Testis (tissue), 3 donors: ENCODE results near the gene MYOT. TPM values are rescaled to one million over a fixed set of nuclear protein-coding genes. Genes with fewer than 3 reads are reported as not detected.

Source experiments
- DNase-seq: peaks from one replicate; pipeline ENCODE4 v3.0.0-alpha.2; 2019
- H3K27ac ChIP-seq, 2 donors: fragments of 200-600 bp; sonication (generic); one replicate each; pipeline ENCODE4 v1.5.1; 2019
- H3K27me3 ChIP-seq: fragments of 200-600 bp; sonication (generic); one replicate; pipeline ENCODE4 v1.5.1; 2019
- H3K36me3 ChIP-seq: fragments of 200-600 bp; sonication (generic); one replicate; pipeline ENCODE4 v1.5.1; 2017; ENCODE audit warnings: low read depth; ENCODE audit errors: missing control alignments
- H3K4me1 ChIP-seq: fragments of 200-600 bp; sonication (generic); one replicate; pipeline ENCODE4 v1.5.1; 2019
- H3K4me3 ChIP-seq, 2 donors: fragments of 200-600 bp; sonication (generic); one replicate each; pipeline ENCODE4 v1.5.1; 2017 to 2019
- H3K9me3 ChIP-seq: fragments of 200-600 bp; sonication (generic); one replicate; pipeline ENCODE4 v1.5.1; 2017
- POLR2A ChIP-seq: fragments of 450-650 bp; IDR thresholded peaks from one replicate; pipeline ENCODE4 v1.6.1; 2017; ENCODE audit warnings: antibody characterized with exemption, mild to moderate bottlenecking, moderate library complexity
- WGBS, 2 donors: methylation state at CpG; one replicate each; pipeline ENCODE4 v1.1.5; 2018; 5-methylcytosine and 5-hydroxymethylcytosine counted together
- intact Hi-C: fragments of 100-400 bp; cut with DNase I; formaldehyde crosslinking; loops from one replicate; pipeline ENCODE4 v1.15.1; 2023; ENCODE audit warnings: low total_unique reads
- polyA plus RNA-seq: library from polyadenylated mRNA; stranded (reverse); fragments of 350-450 nt; fragmentation: Illumina TruSeq; extraction: RNeasy Lipid Tissue Mini Kit (QIAGEN cat#74804); gene quantifications from one replicate; pipeline ENCODE4 v1.2.3, GENCODE V29; 2014; ENCODE audit warnings: low read depth, low replicate concordance; ENCODE audit not compliant: insufficient read depth
- total RNA-seq, 2 donors: library from RNA; depleted of rRNA; stranded (reverse); fragments of >200 nt; gene quantifications; one replicate each; pipeline ENCODE4 v1.2.3, GENCODE V29; 2016
- TF ChIP-seq, protein P1 (sequence below), 3 experiments: fragments of 450-650 bp in 2 of 3; fragments of 200-600 bp in 1 of 3; sonication (generic) in 1 of 3; IDR thresholded peaks; one replicate each; pipeline ENCODE4 v1.5.1; 2016 to 2019; ENCODE audit warnings: antibody characterized with exemption in 3 of 3, mild to moderate bottlenecking in 2 of 3, moderate library complexity in 1 of 3

The MYOT gene
- total and polyA plus RNA-seq, 3 donors from 2014 or later: 0.43 to 7.2 (median 0.79) TPM

DNA sequence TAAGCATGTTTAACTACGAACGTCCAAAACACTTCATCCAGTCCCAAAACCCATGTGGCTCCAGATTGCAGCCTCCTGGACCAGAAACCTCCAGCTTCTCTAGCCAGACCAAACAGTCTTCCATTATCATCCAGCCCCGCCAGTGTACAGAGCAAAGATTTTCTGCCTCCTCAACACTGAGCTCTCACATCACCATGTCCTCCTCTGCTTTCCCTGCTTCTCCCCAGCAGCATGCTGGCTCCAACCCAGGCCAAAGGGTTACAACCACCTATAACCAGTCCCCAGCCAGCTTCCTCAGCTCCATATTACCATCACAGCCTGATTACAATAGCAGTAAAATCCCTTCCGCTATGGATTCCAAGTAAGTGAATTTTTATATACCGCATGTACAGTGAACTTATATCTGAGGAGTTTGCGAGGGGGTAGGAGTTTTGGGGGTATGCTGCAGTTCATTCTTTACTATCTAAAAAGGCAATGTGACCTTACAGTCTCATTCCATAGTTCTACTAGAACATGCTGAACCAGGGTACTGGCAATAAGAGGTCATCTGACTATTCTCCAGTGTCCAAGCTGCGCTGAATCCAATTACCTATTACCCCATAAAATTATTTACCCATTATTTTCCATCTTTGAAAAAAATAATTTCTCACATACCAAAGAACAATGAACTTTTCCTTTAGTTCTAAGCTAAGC lies 3.1 kb downstream of the MYOT start:
- Histone ChIP-seq H3K36me3 (no peaks in the 10 kb centered on the region), H3K27ac (no peak overlapping the region), H3K27me3 (no peaks in the 10 kb centered on the region), H3K4me1 (no peaks in the 10 kb centered on the region), H3K4me3 (no peak overlapping the region), H3K9me3 (no peaks in the 10 kb centered on the region)
- no peak for DNase-seq
- no peak for TF ChIP-seq POLR2A
- TF ChIP-seq, protein P1, sequence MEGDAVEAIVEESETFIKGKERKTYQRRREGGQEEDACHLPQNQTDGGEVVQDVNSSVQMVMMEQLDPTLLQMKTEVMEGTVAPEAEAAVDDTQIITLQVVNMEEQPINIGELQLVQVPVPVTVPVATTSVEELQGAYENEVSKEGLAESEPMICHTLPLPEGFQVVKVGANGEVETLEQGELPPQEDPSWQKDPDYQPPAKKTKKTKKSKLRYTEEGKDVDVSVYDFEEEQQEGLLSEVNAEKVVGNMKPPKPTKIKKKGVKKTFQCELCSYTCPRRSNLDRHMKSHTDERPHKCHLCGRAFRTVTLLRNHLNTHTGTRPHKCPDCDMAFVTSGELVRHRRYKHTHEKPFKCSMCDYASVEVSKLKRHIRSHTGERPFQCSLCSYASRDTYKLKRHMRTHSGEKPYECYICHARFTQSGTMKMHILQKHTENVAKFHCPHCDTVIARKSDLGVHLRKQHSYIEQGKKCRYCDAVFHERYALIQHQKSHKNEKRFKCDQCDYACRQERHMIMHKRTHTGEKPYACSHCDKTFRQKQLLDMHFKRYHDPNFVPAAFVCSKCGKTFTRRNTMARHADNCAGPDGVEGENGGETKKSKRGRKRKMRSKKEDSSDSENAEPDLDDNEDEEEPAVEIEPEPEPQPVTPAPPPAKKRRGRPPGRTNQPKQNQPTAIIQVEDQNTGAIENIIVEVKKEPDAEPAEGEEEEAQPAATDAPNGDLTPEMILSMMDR (IDR thresholded peaks at IDR 0.05): no peak
- intact Hi-C loops: no loop called here
- 86 to 91% methylated on average over 7 of the region's 7 CpGs for WGBS, 2 donors

DNA sequence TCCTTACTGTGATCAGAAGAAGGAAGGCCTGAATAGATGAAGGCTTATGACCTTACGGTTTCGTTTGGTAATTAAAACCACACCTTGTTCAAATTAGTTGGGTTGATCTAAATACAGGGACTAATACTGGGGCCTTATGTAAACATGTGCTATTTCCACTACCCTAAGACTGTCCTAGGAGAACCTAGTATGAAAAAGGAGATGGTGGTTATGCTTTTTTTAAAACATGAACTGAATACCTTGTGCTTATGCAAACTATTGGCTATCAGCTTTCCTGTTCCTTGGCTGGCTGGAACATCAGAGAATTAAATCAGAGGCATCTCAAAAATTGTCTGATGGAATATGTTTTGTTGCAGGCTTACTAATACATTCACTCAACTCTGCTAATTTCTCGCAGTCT lies 3.9 kb downstream of the MYOT start:
- intact Hi-C loops: no loop called here
- 95 to 97% methylated on average over 3 of the region's 3 CpGs for WGBS, 2 donors

DNA sequence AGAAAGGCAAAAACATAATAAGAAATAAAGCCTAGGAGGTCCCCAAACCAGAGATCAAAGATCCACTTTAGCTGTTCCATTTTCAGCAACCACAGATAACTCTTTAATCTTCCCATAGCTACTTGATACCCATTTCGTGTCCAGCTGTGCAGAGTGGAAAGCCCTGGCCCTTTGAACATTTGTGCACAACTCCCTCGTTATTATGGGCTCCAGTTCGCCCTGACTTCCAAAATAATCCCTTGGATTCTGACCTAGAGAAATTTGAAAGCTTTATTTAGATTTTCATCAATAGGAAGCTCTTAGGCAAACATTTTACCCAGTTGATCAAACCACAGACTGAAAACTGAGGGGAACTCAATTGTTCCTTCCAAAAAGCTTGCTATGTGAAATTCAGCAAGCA lies 4.8 kb downstream of the MYOT start:
- intact Hi-C loops: no loop called here
- H3K27ac ChIP-seq: no peak overlapping the region
- WGBS, 2 donors: 82 to 88% methylated on average over 3 of the region's 3 CpGs

More for the DNA sequence above, 3.9 kb downstream of the MYOT start:
- H3K27ac ChIP-seq: no peak overlapping the region
- no peaks in the 10 kb centered on the region for H3K9me3 ChIP-seq
- DNase-seq: no peak
- TF ChIP-seq POLR2A: no peak
- TF ChIP-seq, protein P1 (IDR thresholded peaks at IDR 0.05): no peak
- H3K36me3 ChIP-seq: no peaks in the 10 kb centered on the region
- no peak overlapping the region for H3K4me3 ChIP-seq
- H3K4me1 ChIP-seq: no peaks in the 10 kb centered on the region
- no peaks in the 10 kb centered on the region for H3K27me3 ChIP-seq

DNA sequence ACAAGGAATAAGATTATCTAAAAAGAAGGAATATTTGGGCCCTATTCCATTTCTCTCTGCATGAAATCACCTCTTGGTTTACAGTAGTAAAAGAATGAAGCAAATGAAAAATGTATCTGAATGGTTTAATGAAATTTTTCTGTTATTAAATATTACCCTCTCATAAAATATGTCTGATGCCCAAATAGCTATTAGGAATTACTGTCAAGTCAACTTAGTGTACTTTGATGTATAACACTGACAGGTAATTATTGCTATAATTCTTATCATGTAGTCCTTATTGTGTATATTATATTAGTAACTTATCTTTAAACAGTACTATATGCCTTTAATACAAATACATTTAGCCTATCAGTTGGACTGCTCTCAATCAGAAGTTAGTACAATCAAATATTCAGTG lies 8.4 kb downstream of the MYOT start:
- H3K36me3 ChIP-seq: no peaks in the 10 kb centered on the region
- no peaks in the 10 kb centered on the region for H3K27me3 ChIP-seq
- intact Hi-C loops: no loop called here
- H3K4me3 ChIP-seq: no peak overlapping the region
- TF ChIP-seq, protein P1 (IDR thresholded peaks at IDR 0.05): no peak
- TF ChIP-seq POLR2A: no peak
- no peak overlapping the region for H3K27ac ChIP-seq
- no peaks in the 10 kb centered on the region for H3K4me1 ChIP-seq
- DNase-seq: no peak
- H3K9me3 ChIP-seq: no peaks in the 10 kb centered on the region

More for the DNA sequence above, 4.8 kb downstream of the MYOT start:
- TF ChIP-seq, protein P1 (IDR thresholded peaks at IDR 0.05): no peak
- no peak for TF ChIP-seq POLR2A
- H3K9me3 ChIP-seq: no peaks in the 10 kb centered on the region
- no peak overlapping the region for H3K4me3 ChIP-seq
- H3K4me1 ChIP-seq: no peaks in the 10 kb centered on the region
- H3K36me3 ChIP-seq: no peaks in the 10 kb centered on the region
- no peak for DNase-seq
- no peaks in the 10 kb centered on the region for H3K27me3 ChIP-seq

DNA sequence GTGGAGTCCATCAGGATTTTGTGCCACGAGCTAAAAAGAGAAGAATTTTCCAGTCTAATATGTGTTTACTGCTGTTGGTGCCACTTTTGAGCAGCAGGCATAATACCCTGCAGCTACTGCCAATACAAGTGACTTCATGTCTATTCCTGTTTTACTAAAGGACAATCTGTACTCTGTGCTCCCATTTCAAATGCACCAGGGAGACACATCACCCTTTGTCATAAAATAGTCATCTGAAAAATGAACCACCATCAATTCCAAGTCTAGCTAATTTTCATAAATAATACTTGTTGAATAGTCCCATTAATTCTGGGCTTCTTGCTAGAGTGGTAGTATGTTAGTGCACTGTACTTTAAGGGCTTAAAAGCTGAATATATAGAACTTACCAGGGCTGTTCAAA lies 12.7 kb downstream of the MYOT start:
- no peaks in the 10 kb centered on the region for H3K27me3 ChIP-seq
- H3K36me3 ChIP-seq: no peaks in the 10 kb centered on the region
- no peak for DNase-seq
- H3K27ac ChIP-seq: no peak overlapping the region
- intact Hi-C loops: no loop called here
- H3K4me1 ChIP-seq: no peaks in the 10 kb centered on the region
- H3K9me3 ChIP-seq: no peaks in the 10 kb centered on the region
- no peak overlapping the region for H3K4me3 ChIP-seq
- no peak for TF ChIP-seq POLR2A
- TF ChIP-seq, protein P1 (IDR thresholded peaks at IDR 0.05): no peak
- WGBS, 2 donors: 67 to 91% methylated on average over 1 of the region's 1 CpG
